Spleen (tissue), 7 donors: ENCODE data around the gene PEPD.
A peak's percentile ranks its signal among the peaks of the same experiment; 100 is the strongest.

Source experiments
- CTCF ChIP-seq, 11 experiments: fragments of 200-600 bp in 7 of 11; fragments of 450-650 bp in 4 of 11; sonication (generic) in 4 of 11; IDR thresholded peaks in 8 of 11; conservative IDR thresholded peaks in 3 of 11; 1 replicate in 7 of 11; 2 replicates in 4 of 11; pipeline versions ENCODE4 v1.4.0 to v1.8.0; 2016 to 2021; ENCODE audit warnings: antibody characterized with exemption in 11 of 11, inconsistent platforms in 4 of 11, mild to moderate bottlenecking in 1 of 11
- POLR2A ChIP-seq, 3 donors: fragments of 450-650 bp; IDR thresholded peaks; one replicate each; pipeline ENCODE4 v1.5.1; 2017; ENCODE audit warnings: antibody characterized with exemption in 3 of 3, mild to moderate bottlenecking in 1 of 3
- donor health status: DM: no; HTN: no; CAD: no; lungs with moderate emphysema.
- donor health status: DM: no; HTN: no; CAD: no.
- donor health status: DM: no; HTN: no; CAD: no.

- TF ChIP-seq CTCF (IDR thresholded peaks at IDR 0.05 in 8 of 11, conservative IDR thresholded peaks at IDR 0.05 in 3 of 11) = no peak
- TF ChIP-seq POLR2A (IDR thresholded peaks at IDR 0.05) = peak in 2 of 3 donors; percentile 16 to 42
These were observed at the start of gene PEPD for GRCh38 chr19:33521480-33522370.
